Measurements from ENCODE around the gene SUPT20H.

SUPT20H gene

GRCh38 chr13:36998624-36999041 lies 60.9 kb downstream of the SUPT20H start (continued):
- no peak for TF ChIP-seq ZBTB11 (tag by site-specific recombination; conservative IDR thresholded peaks at IDR 0.05; ENCODE audit: low read depth)

GRCh38 chr13:36997716-36998427 lies 61.6 kb downstream of the SUPT20H start:
- no peaks in the 10 kb centered on the region for H3K9me3 ChIP-seq (ENCODE audit: control insufficient read depth, insufficient read depth, low read depth, low read length)
- peaks cover 5% of the 10 kb centered on the region for H3K4me1 ChIP-seq (ENCODE audit: control insufficient read depth, insufficient read depth, low read length)
- peak overlapping the region; percentile 84 for H3K4me3 ChIP-seq (ENCODE audit: low read depth, low read length)
- peaks cover 15 to 31% of the 10 kb centered on the region in 2 experiments; a peak in 2 of 3 replicates for H3K36me3 ChIP-seq (ENCODE audit: control insufficient read depth in 2 of 2, insufficient read depth in 1 of 2, low read length in 2 of 2)
- no peak overlapping the region for H3K27ac ChIP-seq (ENCODE audit: extremely low read depth, low read depth, low read length)
- CTCF ChIA-PET = interaction anchor here (0.7 to 1.1 kb wide), 3 partner anchors 11 to 715 kb away, joined by 3 to 4 read pairs (median 3); no protein-coding TSS in a partner anchor
- TF ChIP-seq ZIC2 (tag by site-specific recombination; IDR thresholded peaks at IDR 0.05) (no peak), ZNF585B (tag by site-specific recombination; IDR thresholded peaks at IDR 0.05) (no peak), MEIS1 (CRISPR knock-in tag; IDR thresholded peaks at IDR 0.05; ENCODE audit: borderline replicate concordance) (no peak), SP2 (tag by site-specific recombination; IDR thresholded peaks at IDR 0.05) (no peak), TSHZ1 (tag by site-specific recombination; IDR thresholded peaks at IDR 0.05; ENCODE audit: borderline replicate concordance) (no peak), BCL11B (tag by site-specific recombination; IDR thresholded peaks at IDR 0.05; ENCODE audit: low read depth) (no peak), ZNF549 (tag by site-specific recombination; IDR thresholded peaks at IDR 0.05) (no peak), ZNF626 (tag by site-specific recombination; IDR thresholded peaks at IDR 0.05) (no peak), ZNF280D (tag by site-specific recombination; IDR thresholded peaks at IDR 0.05) (no peak), HOXC10 (CRISPR knock-in tag; IDR thresholded peaks at IDR 0.05) (no peak), ZNF184 (tag by site-specific recombination; IDR thresholded peaks at IDR 0.05) (no peak), ZNF645 (tag by site-specific recombination; IDR thresholded peaks at IDR 0.05) (no peak), ZNF670 (tag by site-specific recombination; IDR thresholded peaks at IDR 0.05; ENCODE audit: low read depth) (no peak)
- POLR2A ChIA-PET = no interaction called here

Data from HEK293 (cell line).